GM12878 (cell line): ENCODE results near the gene SUGCT.

Experiments used
- EZH2 ChIP-seq: IDR thresholded peaks from 2 replicates; pipeline ENCODE4 v1.6.1; 2012; ENCODE audit warnings: low read depth, mild to moderate bottlenecking, control low read depth, inconsistent platforms, low read length, borderline replicate concordance; ENCODE audit not compliant: control insufficient read depth
- POLR2A ChIP-seq: IDR thresholded peaks from 2 replicates; pipeline ENCODE4 v1.6.1; 2011; ENCODE audit warnings: low read depth, mild to moderate bottlenecking, low read length
- POLR2AphosphoS5 ChIP-seq: IDR thresholded peaks from 2 replicates; pipeline ENCODE4 v1.6.1; 2011; ENCODE audit warnings: mild to moderate bottlenecking, low read length, inconsistent platforms
- ZZZ3 ChIP-seq: IDR thresholded peaks from 2 replicates; pipeline ENCODE4 v1.6.1; 2011; ENCODE audit warnings: low read depth; ENCODE audit not compliant: control insufficient read depth, insufficient read length
- TF ChIP-seq, protein P1 (sequence below), 3 experiments: IDR thresholded peaks in 2 of 3; conservative IDR thresholded peaks in 1 of 3; 2 replicates each; pipeline ENCODE4 v1.5.1; 2011; ENCODE audit warnings: low read depth in 3 of 3, low read length in 3 of 3, mild to moderate bottlenecking in 3 of 3, control low read depth in 2 of 3, moderate library complexity in 2 of 3, inconsistent platforms in 1 of 3, mixed read lengths in 1 of 3; ENCODE audit not compliant: control insufficient read depth in 2 of 3, insufficient read depth in 1 of 3; ENCODE audit errors: extremely low read depth in 1 of 3
- TF ChIP-seq, protein P2 (sequence below): fragments of 450-650 bp; IDR thresholded peaks from 2 replicates; pipeline ENCODE4 v1.6.1; 2016; ENCODE audit warnings: mild to moderate bottlenecking

DNA sequence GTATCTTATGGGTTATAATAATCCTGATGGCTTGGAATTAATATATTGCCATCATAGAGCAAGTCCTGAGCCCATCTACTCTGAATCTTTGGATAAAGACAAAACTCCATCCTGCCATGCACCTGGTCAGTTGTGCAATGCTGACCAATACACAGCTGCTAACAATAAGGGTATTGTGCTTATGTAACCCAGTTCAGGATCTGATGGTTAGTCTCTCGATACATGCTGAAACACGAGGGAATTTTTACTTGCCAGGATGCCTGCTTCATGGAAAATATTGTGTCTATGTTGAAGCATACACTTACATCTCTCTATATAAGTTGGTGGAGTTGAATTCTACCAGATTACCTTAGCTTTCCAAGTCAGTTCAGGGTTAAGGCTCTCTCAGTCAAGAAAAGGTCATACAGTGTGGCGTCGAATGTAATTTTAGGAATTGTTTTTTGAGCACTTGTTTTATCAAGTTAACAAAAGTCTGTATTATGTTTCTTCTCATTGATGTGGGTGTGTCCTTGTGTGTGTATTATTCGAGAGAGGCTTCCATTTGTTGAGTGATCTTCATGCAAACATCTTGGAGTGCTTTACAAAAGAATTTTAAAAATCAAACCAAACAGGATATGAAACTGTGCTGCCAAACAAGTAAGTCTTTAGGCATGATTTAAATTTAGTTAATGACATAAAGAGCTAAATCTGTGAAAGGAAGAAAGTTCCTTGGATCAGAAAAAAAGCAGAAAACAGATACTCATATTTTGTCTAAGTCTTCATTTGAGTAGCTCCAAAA lies 449.1 kb downstream of the SUGCT start:
- TF ChIP-seq, protein P1, sequence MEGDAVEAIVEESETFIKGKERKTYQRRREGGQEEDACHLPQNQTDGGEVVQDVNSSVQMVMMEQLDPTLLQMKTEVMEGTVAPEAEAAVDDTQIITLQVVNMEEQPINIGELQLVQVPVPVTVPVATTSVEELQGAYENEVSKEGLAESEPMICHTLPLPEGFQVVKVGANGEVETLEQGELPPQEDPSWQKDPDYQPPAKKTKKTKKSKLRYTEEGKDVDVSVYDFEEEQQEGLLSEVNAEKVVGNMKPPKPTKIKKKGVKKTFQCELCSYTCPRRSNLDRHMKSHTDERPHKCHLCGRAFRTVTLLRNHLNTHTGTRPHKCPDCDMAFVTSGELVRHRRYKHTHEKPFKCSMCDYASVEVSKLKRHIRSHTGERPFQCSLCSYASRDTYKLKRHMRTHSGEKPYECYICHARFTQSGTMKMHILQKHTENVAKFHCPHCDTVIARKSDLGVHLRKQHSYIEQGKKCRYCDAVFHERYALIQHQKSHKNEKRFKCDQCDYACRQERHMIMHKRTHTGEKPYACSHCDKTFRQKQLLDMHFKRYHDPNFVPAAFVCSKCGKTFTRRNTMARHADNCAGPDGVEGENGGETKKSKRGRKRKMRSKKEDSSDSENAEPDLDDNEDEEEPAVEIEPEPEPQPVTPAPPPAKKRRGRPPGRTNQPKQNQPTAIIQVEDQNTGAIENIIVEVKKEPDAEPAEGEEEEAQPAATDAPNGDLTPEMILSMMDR (IDR thresholded peaks at IDR 0.05 in 2 of 3, conservative IDR thresholded peaks at IDR 0.05 in 1 of 3; ENCODE audit: control insufficient read depth in 2 of 3, extremely low read depth in 1 of 3, insufficient read depth in 1 of 3, low read depth in 3 of 3, low read length in 3 of 3), result no peak
- TF ChIP-seq POLR2A (no peak), EZH2 (no peak), POLR2AphosphoS5 (no peak), ZZZ3 (no peak)
- TF ChIP-seq, protein P2, sequence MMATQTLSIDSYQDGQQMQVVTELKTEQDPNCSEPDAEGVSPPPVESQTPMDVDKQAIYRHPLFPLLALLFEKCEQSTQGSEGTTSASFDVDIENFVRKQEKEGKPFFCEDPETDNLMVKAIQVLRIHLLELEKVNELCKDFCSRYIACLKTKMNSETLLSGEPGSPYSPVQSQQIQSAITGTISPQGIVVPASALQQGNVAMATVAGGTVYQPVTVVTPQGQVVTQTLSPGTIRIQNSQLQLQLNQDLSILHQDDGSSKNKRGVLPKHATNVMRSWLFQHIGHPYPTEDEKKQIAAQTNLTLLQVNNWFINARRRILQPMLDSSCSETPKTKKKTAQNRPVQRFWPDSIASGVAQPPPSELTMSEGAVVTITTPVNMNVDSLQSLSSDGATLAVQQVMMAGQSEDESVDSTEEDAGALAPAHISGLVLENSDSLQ, result no peak
